Kidney (tissue), 14 donors: Measurements from ENCODE around the gene CAPS. TPM values are rescaled to one million over a fixed set of nuclear protein-coding genes. Genes with fewer than 3 reads are reported as not detected.

Experiments used
- DNase-seq, 5 donors: peaks; one replicate each; pipeline ENCODE4 v3.0.0-alpha.2; 2013 to 2020
- FAIRE-seq: peaks from 2 replicates; lab custom pipeline; 2012; peaks lifted over from hg19 to GRCh38; lab: Jason Lieb, UNC
- H3K27ac ChIP-seq, 2 donors: one replicate each; pipeline ENCODE4 v1.7.0; 2013; ENCODE audit warnings: low read depth in 2 of 2, low read length in 2 of 2, inconsistent platforms in 1 of 2
- H3K27me3 ChIP-seq: one replicate; pipeline ENCODE4 v1.7.1; 2013; ENCODE audit warnings: low read length, inconsistent platforms; ENCODE audit not compliant: control insufficient read depth, insufficient read depth
- H3K36me3 ChIP-seq, 3 donors: one replicate each; pipeline versions ENCODE4 v1.7.0 to v1.7.1; 2013; ENCODE audit warnings: low read length in 3 of 3, control low read depth in 1 of 3, inconsistent platforms in 1 of 3; ENCODE audit not compliant: insufficient read depth in 3 of 3, control insufficient read depth in 2 of 3
- H3K4me1 ChIP-seq, 3 donors: one replicate each; pipeline versions ENCODE4 v1.7.0 to v1.7.1; 2013; ENCODE audit warnings: low read length in 3 of 3, inconsistent platforms in 1 of 3, low read depth in 1 of 3; ENCODE audit not compliant: control insufficient read depth in 2 of 3, insufficient read depth in 2 of 3
- H3K4me3 ChIP-seq, 3 donors: one replicate each; pipeline versions ENCODE4 v1.7.0 to v1.8.1; 2013; ENCODE audit warnings: low read length in 3 of 3, control low read depth in 1 of 3, inconsistent platforms in 1 of 3
- H3K9ac ChIP-seq, 3 donors: one replicate each; pipeline versions ENCODE4 v1.7.0 to v1.7.1; 2013; ENCODE audit warnings: low read length in 3 of 3, control low read depth in 1 of 3, inconsistent platforms in 1 of 3
- H3K9me3 ChIP-seq, 3 donors: one replicate each; pipeline versions ENCODE4 v1.7.0 to v1.7.1; 2013; ENCODE audit warnings: low read length in 3 of 3, control low read depth in 1 of 3, inconsistent platforms in 1 of 3; ENCODE audit not compliant: control insufficient read depth in 2 of 3, insufficient read depth in 1 of 3
- intact Hi-C: fragments of 100-400 bp; cut with DNase I; formaldehyde crosslinking; loops from one replicate; pipeline ENCODE4 v1.11.1; 2022
- polyA plus RNA-seq: library from polyadenylated mRNA; stranded (reverse); fragments of 350-450 nt; fragmentation: Illumina TruSeq; extraction: RNeasy Lipid Tissue Mini Kit (QIAGEN cat#74804); gene quantifications from one replicate; pipeline ENCODE4 v1.2.3, GENCODE V29; 2014; ENCODE audit warnings: low read depth, low replicate concordance; ENCODE audit not compliant: insufficient read depth
- total RNA-seq: library from RNA; stranded (reverse); fragmentation: NEBNext Ultra II Directional; extraction: Animal tissue kit (Norgen Biotek cat#: 25700); gene quantifications from one replicate; pipeline ENCODE4 v1.2.1, GENCODE V29; 2021
- TF ChIP-seq, protein P1 (sequence below): IDR thresholded peaks from 3 replicates; pipeline ENCODE4 v1.5.1; 2012; ENCODE audit warnings: mild to moderate bottlenecking, moderate library complexity, borderline replicate concordance; ENCODE audit not compliant: insufficient read depth; ENCODE audit errors: extremely low read depth
- donor health status: control.
- donor health status: control.
- donor health status: control.
- donor health status: control.
- donor health status: control.
- donor health status: DM: yes; HTN: yes; CAD: no.
- donor health status: Normal renal cell carcinoma (clear cell type).

The CAPS gene
- total and polyA plus RNA-seq, 2 donors from 2014 or later = 53.0 to 82.1 TPM

- Histone ChIP-seq H3K4me1 (peaks cover 0 to 5% (median 3%) of the 10 kb centered on the region in 3 donors), H3K36me3 (peaks cover 0 to 13% (median 10%) of the 10 kb centered on the region in 3 donors), H3K4me3 (no peak overlapping the region), H3K9ac (no peak overlapping the region), H3K27ac (no peak overlapping the region), H3K9me3 (no peaks in the 10 kb centered on the region), H3K27me3 (no peaks in the 10 kb centered on the region)
- intact Hi-C loops = no loop called here
- peak in 1 of 5 donors; percentile 48 for DNase-seq
- TF ChIP-seq, protein P1, sequence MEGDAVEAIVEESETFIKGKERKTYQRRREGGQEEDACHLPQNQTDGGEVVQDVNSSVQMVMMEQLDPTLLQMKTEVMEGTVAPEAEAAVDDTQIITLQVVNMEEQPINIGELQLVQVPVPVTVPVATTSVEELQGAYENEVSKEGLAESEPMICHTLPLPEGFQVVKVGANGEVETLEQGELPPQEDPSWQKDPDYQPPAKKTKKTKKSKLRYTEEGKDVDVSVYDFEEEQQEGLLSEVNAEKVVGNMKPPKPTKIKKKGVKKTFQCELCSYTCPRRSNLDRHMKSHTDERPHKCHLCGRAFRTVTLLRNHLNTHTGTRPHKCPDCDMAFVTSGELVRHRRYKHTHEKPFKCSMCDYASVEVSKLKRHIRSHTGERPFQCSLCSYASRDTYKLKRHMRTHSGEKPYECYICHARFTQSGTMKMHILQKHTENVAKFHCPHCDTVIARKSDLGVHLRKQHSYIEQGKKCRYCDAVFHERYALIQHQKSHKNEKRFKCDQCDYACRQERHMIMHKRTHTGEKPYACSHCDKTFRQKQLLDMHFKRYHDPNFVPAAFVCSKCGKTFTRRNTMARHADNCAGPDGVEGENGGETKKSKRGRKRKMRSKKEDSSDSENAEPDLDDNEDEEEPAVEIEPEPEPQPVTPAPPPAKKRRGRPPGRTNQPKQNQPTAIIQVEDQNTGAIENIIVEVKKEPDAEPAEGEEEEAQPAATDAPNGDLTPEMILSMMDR = no peak
- no peak for FAIRE-seq
Measured at GRCh38 chr19:5943045-5943444, 29.0 kb downstream of the CAPS start.

GRCh38 chr19:5943623-5944022, 29.6 kb downstream of the CAPS start:
- FAIRE-seq (no peak), DNase-seq (no peak)
- intact Hi-C loops = no loop called here
- H3K9me3 ChIP-seq = no peaks in the 10 kb centered on the region
- no peak overlapping the region for H3K4me3 ChIP-seq
- H3K27ac ChIP-seq = no peak overlapping the region
- H3K9ac ChIP-seq = no peak overlapping the region
- TF ChIP-seq, protein P1 = no peak
- peaks cover 0 to 5% (median 3%) of the 10 kb centered on the region in 3 donors for H3K4me1 ChIP-seq
- no peaks in the 10 kb centered on the region for H3K27me3 ChIP-seq
- peaks cover 0 to 13% (median 10%) of the 10 kb centered on the region in 3 donors for H3K36me3 ChIP-seq

- Histone ChIP-seq H3K36me3 (no peaks in the 10 kb centered on the region), H3K4me1 (peaks cover 4 to 18% (median 14%) of the 10 kb centered on the region in 3 donors), H3K27me3 (no peaks in the 10 kb centered on the region), H3K9me3 (no peaks in the 10 kb centered on the region), H3K27ac (no peak overlapping the region), H3K4me3 (no peak overlapping the region), H3K9ac (no peak overlapping the region)
- DNase-seq = peak in 2 of 5 donors; percentile 57 to 90
- no peak for FAIRE-seq
- intact Hi-C loops = no loop called here
- TF ChIP-seq, protein P1 = no peak
Measured at GRCh38 chr19:5947435-5947834, 33.4 kb downstream of the CAPS start.
